H9 (cell line): ENCODE measurements around the gene ADA. TPM values are rescaled to one million over a fixed set of nuclear protein-coding genes. Genes with fewer than 3 reads are reported as not detected.

Source experiments
- DNase-seq: peaks from one replicate; pipeline ENCODE4 v3.0.0-alpha.2; 2017
- H2AFZ ChIP-seq: one replicate; pipeline ENCODE4 v1.6.1; 2013; ENCODE audit warnings: mild to moderate bottlenecking, low read length, control low read depth, moderate library complexity
- H2AK5ac ChIP-seq: 2 replicates; pipeline ENCODE4 v1.6.1; 2013; ENCODE audit warnings: low read length, control low read depth, mixed read lengths; ENCODE audit not compliant: insufficient read length
- H2BK120ac ChIP-seq: one replicate; pipeline ENCODE4 v1.6.1; 2013; ENCODE audit warnings: low read depth, mild to moderate bottlenecking, low read length, control low read depth, inconsistent platforms; ENCODE audit not compliant: poor library complexity, severe bottlenecking
- H2BK12ac ChIP-seq: 2 replicates; pipeline ENCODE4 v1.6.1; 2013; ENCODE audit warnings: low read length, control low read depth, mixed read lengths, low read depth; ENCODE audit not compliant: insufficient read length
- H2BK15ac ChIP-seq: 2 replicates; pipeline ENCODE4 v1.6.1; 2013; ENCODE audit warnings: low read depth, low read length, control low read depth
- H2BK20ac ChIP-seq: one replicate; pipeline ENCODE4 v1.6.1; 2013; ENCODE audit warnings: low read depth, mild to moderate bottlenecking, low read length, control low read depth, inconsistent platforms; ENCODE audit not compliant: poor library complexity, severe bottlenecking
- H2BK5ac ChIP-seq: 2 replicates; pipeline ENCODE4 v1.6.1; 2013; ENCODE audit warnings: low read length, control low read depth, mixed read lengths; ENCODE audit not compliant: insufficient read length
- H3K14ac ChIP-seq: 2 replicates; pipeline ENCODE4 v1.6.1; 2013; ENCODE audit warnings: low read length, control low read depth; ENCODE audit not compliant: insufficient read depth
- H3K18ac ChIP-seq: 2 replicates; pipeline ENCODE4 v1.6.1; 2013; ENCODE audit warnings: low read depth, mild to moderate bottlenecking, mixed read lengths, low read length, control low read depth; ENCODE audit not compliant: insufficient read length
- H3K23ac ChIP-seq: 2 replicates; pipeline ENCODE4 v1.6.1; 2013; ENCODE audit warnings: low read length, control low read depth, mixed read lengths, low read depth; ENCODE audit not compliant: insufficient read length
- H3K23me2 ChIP-seq: 2 replicates; pipeline ENCODE4 v1.6.1; 2013; ENCODE audit warnings: low read depth, mild to moderate bottlenecking, mixed read lengths, low read length, control low read depth; ENCODE audit not compliant: insufficient read length, poor library complexity, severe bottlenecking
- H3K27ac ChIP-seq: 2 replicates; pipeline ENCODE4 v1.5.1; 2013; ENCODE audit warnings: low read length, control low read depth, mixed read lengths, low read depth; ENCODE audit not compliant: insufficient read length
- H3K27me3 ChIP-seq: 2 replicates; pipeline ENCODE4 v1.6.1; 2013; ENCODE audit warnings: low read length, control low read depth, inconsistent platforms; ENCODE audit not compliant: insufficient read depth
- H3K4ac ChIP-seq: 2 replicates; pipeline ENCODE4 v1.6.1; 2013; ENCODE audit warnings: low read depth, mild to moderate bottlenecking, control low read depth, inconsistent platforms, low read length, moderate library complexity
- H3K4me1 ChIP-seq: 2 replicates; pipeline ENCODE4 v1.6.1; 2013; ENCODE audit warnings: low read length, control low read depth, inconsistent platforms; ENCODE audit not compliant: insufficient read depth
- H3K4me2 ChIP-seq: 2 replicates; pipeline ENCODE4 v1.6.1; 2013; ENCODE audit warnings: low read length, control low read depth, mixed read lengths; ENCODE audit not compliant: insufficient read length, insufficient read depth
- H3K56ac ChIP-seq: 2 replicates; pipeline ENCODE4 v1.6.1; 2013; ENCODE audit warnings: low read depth, mild to moderate bottlenecking, mixed read lengths, low read length, control low read depth; ENCODE audit not compliant: insufficient read length
- H3K79me1 ChIP-seq: 2 replicates; pipeline ENCODE4 v1.6.1; 2013; ENCODE audit warnings: low read depth, mild to moderate bottlenecking, moderate library complexity, low read length, control low read depth, inconsistent platforms; ENCODE audit not compliant: insufficient read depth, poor library complexity, severe bottlenecking
- H3K79me2 ChIP-seq: 2 replicates; pipeline ENCODE4 v1.6.1; 2013; ENCODE audit warnings: low read length, control low read depth, inconsistent platforms; ENCODE audit not compliant: insufficient read depth
- H3K9ac ChIP-seq: 2 replicates; pipeline ENCODE4 v1.6.1; 2013; ENCODE audit warnings: low read length, control low read depth, mixed read lengths; ENCODE audit not compliant: insufficient read length; ENCODE audit errors: extremely low read depth
- H3K9me3 ChIP-seq: one replicate; pipeline ENCODE4 v1.6.1; 2013; ENCODE audit warnings: low read depth, low read length, inconsistent platforms; ENCODE audit not compliant: control insufficient read depth
- H3T11ph ChIP-seq: one replicate; pipeline ENCODE4 v1.6.1; 2013; ENCODE audit warnings: mild to moderate bottlenecking, low read length, control low read depth, inconsistent platforms
- H4K20me1 ChIP-seq: one replicate; pipeline ENCODE4 v1.6.1; 2013; ENCODE audit not compliant: control insufficient read depth, insufficient read length, insufficient read depth
- H4K5ac ChIP-seq: 2 replicates; pipeline ENCODE4 v1.6.1; 2013; ENCODE audit warnings: low read depth, mild to moderate bottlenecking, mixed read lengths, low read length, control low read depth; ENCODE audit not compliant: insufficient read length
- H4K8ac ChIP-seq: replicated peaks from 2 replicates; pipeline ENCODE4 v1.6.1; 2013; ENCODE audit warnings: low read length, control low read depth, mixed read lengths, low read depth; ENCODE audit not compliant: insufficient read length
- H4K91ac ChIP-seq: 2 replicates; pipeline ENCODE4 v1.6.1; 2013; ENCODE audit warnings: low read depth, mild to moderate bottlenecking, moderate library complexity, mixed read lengths, low read length, control low read depth; ENCODE audit not compliant: insufficient read length
- H3K27ac Mint-ChIP-seq, 3 experiments: 2 replicates in 2 of 3; 3 replicates in 1 of 3; pipeline ENCODE4 v1.8.0; 2020 to 2021; ENCODE audit warnings: mixed read lengths in 3 of 3, mild to moderate bottlenecking in 1 of 3, moderate library complexity in 1 of 3
- H3K27me3 Mint-ChIP-seq: 2 replicates; pipeline ENCODE4 v1.8.0; 2021; ENCODE audit warnings: low read depth, mild to moderate bottlenecking, moderate library complexity, mixed read lengths
- H3K36me3 Mint-ChIP-seq, 3 experiments: 2 replicates in 2 of 3; 3 replicates in 1 of 3; pipeline ENCODE4 v1.8.0; 2020 to 2021; ENCODE audit warnings: low read depth in 3 of 3, mixed read lengths in 3 of 3; ENCODE audit not compliant: insufficient read depth in 1 of 3
- H3K4me1 Mint-ChIP-seq, 2 experiments: 2 replicates each; pipeline ENCODE4 v1.8.0; 2020; ENCODE audit warnings: mixed read lengths in 2 of 2
- H3K4me3 Mint-ChIP-seq, 2 experiments: 2 replicates in 1 of 2; 3 replicates in 1 of 2; pipeline ENCODE4 v1.8.0; 2020 to 2021; ENCODE audit warnings: mild to moderate bottlenecking in 2 of 2, mixed read lengths in 2 of 2, moderate library complexity in 1 of 2
- H3K9me3 Mint-ChIP-seq, 2 experiments: 2 replicates in 1 of 2; 3 replicates in 1 of 2; pipeline ENCODE4 v1.8.0; 2020; ENCODE audit warnings: mild to moderate bottlenecking in 2 of 2, mixed read lengths in 2 of 2, moderate library complexity in 1 of 2
- WGBS: extraction: QIAGEN DNeasy Blood & Tissue Kit; methylation state at CpG from one replicate; pipeline ENCODE4 v1.1.7; 2013; ENCODE audit warnings: missing lambda C conversion rate, low lambda C conversion rate, mixed read lengths; ENCODE audit not compliant: insufficient read length; ENCODE audit errors: extremely low coverage; 5-methylcytosine and 5-hydroxymethylcytosine counted together
- total RNA-seq: library from RNA; stranded (reverse); gene quantifications from 2 replicates; pipeline ENCODE4 v1.2.1, GENCODE V29; 2021
- TF ChIP-seq, protein P1 (sequence below): fragments of 200-600 bp; sonication (generic); conservative IDR thresholded peaks from 3 replicates; pipeline ENCODE4 v1.8.0; 2021; ENCODE audit warnings: antibody characterized with exemption, mild to moderate bottlenecking

The ADA gene
- total RNA-seq, 1 experiment from 2014 or later = 22.0 TPM

DNA sequence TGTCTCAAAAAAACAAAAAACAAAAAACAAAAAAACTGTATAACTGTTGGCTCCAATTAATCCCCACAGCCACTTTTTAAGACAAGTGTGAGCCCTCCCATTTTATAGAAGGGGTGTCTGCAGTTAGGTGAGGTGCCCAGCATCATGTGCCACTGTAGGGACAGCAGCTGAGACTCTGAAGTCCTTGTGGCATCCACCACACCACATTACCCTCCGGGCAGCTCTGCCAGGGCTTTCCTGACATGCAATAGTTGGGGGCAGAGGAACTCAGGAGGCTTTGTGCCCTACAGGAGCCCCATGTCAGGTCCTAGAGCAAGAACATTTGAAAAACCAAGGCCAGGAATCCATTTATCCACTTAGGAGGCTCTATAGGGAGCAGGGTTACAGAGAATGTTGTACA, 51.8 kb downstream of the ADA start:
- H4K91ac ChIP-seq = no peak overlapping the region
- no peak overlapping the region for H3K18ac ChIP-seq
- H3K9me3 ChIP-seq = no peaks in the 10 kb centered on the region
- H4K5ac ChIP-seq = no peak overlapping the region
- no peak overlapping the region for H2BK12ac ChIP-seq
- no peaks in the 10 kb centered on the region for H4K20me1 ChIP-seq
- Mint-ChIP-seq H3K27me3 (no peaks in the 10 kb centered on the region), H3K9me3 (no peaks in the 10 kb centered on the region), H3K4me3 (no peak overlapping the region), H3K27ac (no peak overlapping the region), H3K36me3 (no peaks in the 10 kb centered on the region), H3K4me1 (peaks cover 33 to 35% of the 10 kb centered on the region in 2 experiments)
- no peaks in the 10 kb centered on the region for H3K27me3 ChIP-seq
- no peak overlapping the region for H2AK5ac ChIP-seq
- no peak for DNase-seq
- H2BK120ac ChIP-seq = no peak overlapping the region
- WGBS = no CpG with 5 or more reads among the region's 1 CpG
- H3K23ac ChIP-seq = no peak overlapping the region
- H2BK5ac ChIP-seq = no peak overlapping the region
- H3K9ac ChIP-seq = no peak overlapping the region
- no peak overlapping the region for H4K8ac ChIP-seq
- no peak overlapping the region for H3K56ac ChIP-seq
- TF ChIP-seq, protein P1, sequence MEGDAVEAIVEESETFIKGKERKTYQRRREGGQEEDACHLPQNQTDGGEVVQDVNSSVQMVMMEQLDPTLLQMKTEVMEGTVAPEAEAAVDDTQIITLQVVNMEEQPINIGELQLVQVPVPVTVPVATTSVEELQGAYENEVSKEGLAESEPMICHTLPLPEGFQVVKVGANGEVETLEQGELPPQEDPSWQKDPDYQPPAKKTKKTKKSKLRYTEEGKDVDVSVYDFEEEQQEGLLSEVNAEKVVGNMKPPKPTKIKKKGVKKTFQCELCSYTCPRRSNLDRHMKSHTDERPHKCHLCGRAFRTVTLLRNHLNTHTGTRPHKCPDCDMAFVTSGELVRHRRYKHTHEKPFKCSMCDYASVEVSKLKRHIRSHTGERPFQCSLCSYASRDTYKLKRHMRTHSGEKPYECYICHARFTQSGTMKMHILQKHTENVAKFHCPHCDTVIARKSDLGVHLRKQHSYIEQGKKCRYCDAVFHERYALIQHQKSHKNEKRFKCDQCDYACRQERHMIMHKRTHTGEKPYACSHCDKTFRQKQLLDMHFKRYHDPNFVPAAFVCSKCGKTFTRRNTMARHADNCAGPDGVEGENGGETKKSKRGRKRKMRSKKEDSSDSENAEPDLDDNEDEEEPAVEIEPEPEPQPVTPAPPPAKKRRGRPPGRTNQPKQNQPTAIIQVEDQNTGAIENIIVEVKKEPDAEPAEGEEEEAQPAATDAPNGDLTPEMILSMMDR = no peak
- no peaks in the 10 kb centered on the region for H3K79me1 ChIP-seq
- H2BK15ac ChIP-seq = no peak overlapping the region
- no peak overlapping the region for H3T11ph ChIP-seq
- H3K4me2 ChIP-seq = no peak overlapping the region
- H2AFZ ChIP-seq = no peak overlapping the region
- H2BK20ac ChIP-seq = no peak overlapping the region
- H3K4ac ChIP-seq = no peak overlapping the region
- no peak overlapping the region for H3K27ac ChIP-seq
- H3K23me2 ChIP-seq = no peaks in the 10 kb centered on the region
- H3K79me2 ChIP-seq = no peaks in the 10 kb centered on the region
- H3K14ac ChIP-seq = no peak overlapping the region
- peaks cover 8% of the 10 kb centered on the region; the same call in 1 of the 2 replicates for H3K4me1 ChIP-seq
